Glomerular visceral epithelial cell (primary cell): ENCODE results near the gene TMEM164.

Experiments
- DNase-seq: peaks from one replicate; pipeline ENCODE4 v3.0.0-alpha.2; 2016; ENCODE audit errors: extremely low spot score

Gene TMEM164

GRCh38 chrX:110167952-110168451 lies 165.1 kb downstream of the TMEM164 start:
- peak; percentile 53 for DNase-seq

GRCh38 chrX:110168585-110168984 lies 165.7 kb downstream of the TMEM164 start:
- peak; percentile 39 for DNase-seq

GRCh38 chrX:110170029-110170428 lies 167.1 kb downstream of the TMEM164 start:
- no peak for DNase-seq

GRCh38 chrX:110171442-110171841 lies 168.5 kb downstream of the TMEM164 start:
- no peak for DNase-seq

GRCh38 chrX:110172215-110172614 lies 169.3 kb downstream of the TMEM164 start:
- no peak for DNase-seq

DNA sequence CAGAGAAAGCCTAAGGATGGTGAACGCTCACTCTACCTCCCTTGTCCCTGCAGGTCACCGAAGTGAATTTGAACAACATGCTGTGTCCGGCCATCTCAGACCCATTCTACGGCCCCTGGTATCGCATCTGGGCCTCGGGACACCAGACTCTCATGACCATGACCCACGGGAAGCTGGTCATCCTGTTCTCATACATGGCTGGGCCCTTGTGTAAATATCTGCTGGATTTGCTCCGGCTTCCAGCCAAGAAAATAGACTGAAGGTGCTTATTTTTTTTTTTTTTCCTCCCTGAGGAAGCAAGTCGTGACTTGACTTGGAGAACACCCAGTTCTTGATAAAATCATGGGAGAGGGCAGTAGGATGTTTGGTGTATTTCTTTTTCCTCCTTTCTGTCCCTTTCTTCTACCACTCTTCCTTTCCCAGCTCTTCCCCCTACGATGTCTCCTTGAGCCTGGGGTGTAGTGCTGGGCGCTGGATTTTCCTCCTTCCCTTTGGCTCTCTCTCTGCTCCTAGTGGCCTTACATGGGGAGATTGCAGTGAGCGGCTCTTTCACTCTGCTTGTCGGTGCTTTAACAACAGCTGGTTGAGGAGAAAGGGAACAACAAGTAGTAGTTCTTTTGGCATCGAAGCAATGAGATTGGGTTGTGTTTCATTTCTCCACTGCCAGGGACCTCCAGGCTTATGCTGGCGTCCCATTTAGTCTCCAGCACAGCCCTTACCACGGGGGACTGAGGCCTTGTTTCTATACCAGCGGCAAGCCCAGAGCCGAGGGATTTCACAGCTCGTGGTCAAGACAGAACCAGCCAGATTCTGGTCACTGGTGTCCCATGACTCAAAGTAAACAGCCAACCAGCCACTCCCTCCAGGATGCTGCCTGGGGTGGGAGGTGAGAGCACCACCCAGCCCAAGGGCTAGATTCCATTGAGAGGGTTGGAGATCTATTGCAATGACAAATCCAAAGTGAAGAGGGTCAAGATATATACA lies 170.6 kb downstream of the TMEM164 start:
- peak; percentile 16 for DNase-seq

DNA sequence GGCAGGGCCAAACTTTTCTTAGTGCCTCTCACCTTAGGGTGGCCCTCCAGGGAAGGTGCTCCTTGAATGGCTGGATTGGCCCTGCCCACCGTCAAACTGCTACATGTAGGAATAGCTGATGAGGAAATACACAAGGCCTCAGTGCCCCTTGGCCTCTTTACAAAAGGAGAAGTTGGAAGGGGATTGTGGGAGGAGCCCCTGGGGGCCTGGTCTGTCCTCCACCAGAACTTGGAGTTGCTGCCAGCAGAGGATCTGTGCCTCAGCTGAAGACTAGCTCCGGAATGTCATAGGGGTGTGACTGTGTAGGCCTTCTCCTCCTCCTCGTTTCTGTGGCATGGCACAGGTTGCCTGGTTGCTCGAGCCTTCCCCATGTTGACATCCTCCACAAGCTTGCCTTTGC lies 172.2 kb downstream of the TMEM164 start:
- no peak for DNase-seq

DNA sequence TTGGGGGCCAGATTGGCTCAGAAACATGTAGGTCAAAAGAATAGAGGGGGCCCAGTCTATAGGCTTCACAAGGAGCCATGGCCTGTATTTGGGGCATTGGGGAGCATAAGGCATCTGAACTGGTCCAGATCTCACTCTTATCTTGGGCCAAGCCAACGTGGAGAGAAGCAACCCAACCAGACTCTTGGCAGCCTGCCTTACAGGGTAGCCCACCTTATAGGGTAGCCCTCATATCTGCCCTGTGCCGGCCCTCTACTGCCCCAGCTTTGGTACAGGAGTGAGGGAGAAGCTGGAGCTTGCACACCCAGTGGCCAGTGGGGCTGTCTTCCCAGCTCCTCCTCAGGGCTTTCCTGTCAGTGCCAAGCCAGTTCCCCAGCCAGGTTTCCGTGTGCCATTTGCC lies 172.8 kb downstream of the TMEM164 start:
- DNase-seq, result no peak

GRCh38 chrX:110178179-110178865 lies 175.4 kb downstream of the TMEM164 start:
- no peak for DNase-seq

DNA sequence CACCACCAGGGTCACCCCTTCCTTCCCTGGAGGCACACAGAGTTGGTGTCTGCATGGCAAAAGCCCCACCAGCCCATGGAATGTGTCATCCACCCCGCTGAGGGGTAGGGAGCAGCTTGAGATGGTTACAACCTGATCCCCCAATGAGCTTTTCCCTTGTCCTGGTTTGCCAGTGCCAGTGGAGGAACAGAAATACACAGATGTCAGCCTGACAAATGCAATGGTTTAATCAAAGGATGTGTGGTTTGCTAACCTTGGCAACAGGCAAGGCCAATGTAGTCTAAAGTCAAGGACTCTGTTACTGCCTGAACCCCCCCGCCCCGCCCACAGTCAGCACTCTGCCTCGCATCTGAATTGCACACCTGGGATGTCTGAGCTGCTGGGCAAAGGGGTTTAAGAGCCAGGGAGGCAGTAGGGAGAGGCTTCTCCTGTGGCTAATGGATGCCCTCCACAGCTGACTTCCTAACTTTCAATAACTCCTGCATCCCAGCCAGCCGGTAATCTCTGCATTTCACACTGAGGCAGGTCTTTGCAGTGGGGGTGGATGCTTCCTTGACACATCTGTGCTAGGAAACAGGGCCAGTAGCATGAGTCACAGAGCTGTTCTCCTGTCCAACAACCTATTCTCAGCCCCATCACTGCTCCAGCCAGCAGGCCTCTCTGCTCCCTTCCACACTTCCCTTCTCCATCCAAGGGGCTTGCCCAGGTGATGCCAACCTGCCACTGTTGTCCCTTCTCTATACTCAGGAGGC lies 177.4 kb downstream of the TMEM164 start:
- peak; percentile 66 for DNase-seq

- DNase-seq, result peak; percentile 46
Observed at GRCh38 chrX:110180928-110181310, 178.0 kb downstream of the TMEM164 start.

DNA sequence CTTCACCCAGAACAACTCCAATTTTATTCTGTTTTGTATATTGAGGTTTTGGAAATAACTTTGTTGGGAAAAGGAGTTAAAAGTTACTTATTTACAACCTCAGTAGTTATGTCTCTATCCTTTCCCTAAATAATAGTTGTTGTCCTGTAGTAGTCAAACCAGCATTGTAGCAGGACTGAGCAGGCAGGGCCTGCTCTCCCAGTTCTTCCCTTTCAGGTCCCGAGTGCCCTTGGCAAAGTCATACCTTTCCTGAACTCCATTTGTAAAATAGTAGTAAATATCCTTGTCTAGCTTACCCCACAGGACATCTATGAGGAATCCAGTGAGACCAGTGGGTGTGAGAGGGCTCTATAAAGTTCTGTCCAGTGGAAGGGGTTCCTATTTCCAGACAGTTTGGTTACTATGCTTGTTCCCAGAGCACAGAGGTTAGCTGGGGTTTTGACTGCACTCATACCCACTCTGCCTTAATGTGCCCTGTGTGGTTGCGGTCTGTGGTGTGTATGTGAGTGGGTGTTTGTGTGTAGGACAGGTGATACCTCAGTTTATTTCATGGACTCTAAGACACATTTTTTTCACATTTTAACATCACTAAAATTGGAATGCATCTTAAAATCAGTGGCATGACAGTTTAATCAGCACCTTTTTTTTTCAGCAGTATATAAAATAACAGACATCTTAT lies 178.7 kb downstream of the TMEM164 start:
- DNase-seq, result no peak

DNA sequence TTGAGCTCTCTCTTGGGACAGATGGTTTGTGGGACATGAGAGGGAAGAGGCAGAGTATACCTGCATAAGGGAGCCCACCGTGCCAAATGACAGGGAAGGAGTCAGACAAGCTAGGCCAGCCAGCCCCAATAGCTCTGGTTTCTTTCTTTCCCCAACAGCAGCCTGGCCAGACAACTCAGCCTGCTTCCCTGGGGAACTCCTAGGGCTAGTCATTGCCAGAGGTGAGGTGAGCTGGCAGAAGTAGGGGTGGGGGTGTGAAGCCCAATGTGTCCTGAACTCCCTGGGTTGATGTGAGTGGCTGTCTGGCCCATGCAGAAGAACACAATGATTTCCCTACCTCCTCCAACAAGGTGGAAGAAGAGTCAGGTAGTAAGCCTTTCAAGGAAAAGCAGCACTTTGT lies 179.4 kb downstream of the TMEM164 start:
- peak; percentile 23 for DNase-seq

- DNase-seq, result no peak
Observed at GRCh38 chrX:110182865-110183264, 180.0 kb downstream of the TMEM164 start.

DNA sequence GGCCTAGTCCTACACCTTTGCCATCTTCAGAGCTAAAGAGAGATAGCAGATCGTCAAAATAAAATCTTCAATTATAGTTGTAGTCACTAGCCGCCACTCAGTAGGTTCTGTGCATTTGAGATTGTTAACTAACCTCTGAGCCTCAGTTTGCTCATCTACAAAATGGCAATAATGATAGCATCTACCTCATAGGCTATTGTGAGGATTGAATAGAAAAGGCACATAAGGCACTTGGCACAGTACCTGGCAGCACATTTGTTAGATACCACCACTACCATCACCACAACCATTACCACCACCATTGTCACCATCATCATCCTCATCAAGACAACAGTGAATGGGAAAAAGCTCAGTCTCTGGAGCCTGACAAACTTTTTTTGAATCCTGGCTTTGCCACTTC lies 180.4 kb downstream of the TMEM164 start:
- DNase-seq, result no peak

DNA sequence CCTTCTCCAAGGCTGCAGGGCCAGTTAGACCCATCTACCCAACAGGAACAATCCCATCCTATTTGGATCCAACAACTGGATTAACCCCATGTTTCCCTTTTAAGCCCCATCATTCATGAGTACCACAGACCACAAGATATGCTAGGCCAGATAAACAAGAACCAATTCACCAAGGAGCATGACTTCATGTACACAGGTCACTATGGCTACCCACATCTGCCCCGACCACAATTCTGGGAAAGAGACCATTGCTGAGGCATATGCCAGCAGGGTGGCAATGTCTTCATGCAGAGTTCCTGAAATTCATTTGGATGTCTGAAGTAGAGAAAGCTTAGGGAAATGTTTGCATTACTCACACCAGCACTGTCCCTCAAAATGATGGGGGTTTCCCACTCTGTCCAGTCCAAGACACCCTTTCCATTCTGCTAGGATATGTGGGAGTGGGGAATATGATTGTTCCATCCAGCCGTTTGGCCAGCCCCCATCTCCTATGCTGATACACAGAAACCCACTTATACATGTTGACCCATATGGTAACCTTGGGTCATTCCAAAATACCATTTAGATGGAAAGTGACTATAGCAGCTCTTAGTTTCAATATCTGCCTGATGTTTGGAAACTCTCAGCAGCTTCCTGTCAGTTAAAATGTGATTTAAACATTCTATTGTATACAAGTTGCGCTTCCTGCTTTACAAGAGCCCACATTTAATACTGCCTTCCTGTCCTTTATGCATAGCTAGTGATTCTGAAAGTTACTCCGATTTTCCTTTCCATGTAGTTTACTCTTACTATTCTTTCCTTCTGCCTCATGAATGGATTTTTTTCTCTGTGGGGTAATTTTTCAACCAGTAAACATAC lies 186.0 kb downstream of the TMEM164 start:
- peak; percentile 78 for DNase-seq

DNA sequence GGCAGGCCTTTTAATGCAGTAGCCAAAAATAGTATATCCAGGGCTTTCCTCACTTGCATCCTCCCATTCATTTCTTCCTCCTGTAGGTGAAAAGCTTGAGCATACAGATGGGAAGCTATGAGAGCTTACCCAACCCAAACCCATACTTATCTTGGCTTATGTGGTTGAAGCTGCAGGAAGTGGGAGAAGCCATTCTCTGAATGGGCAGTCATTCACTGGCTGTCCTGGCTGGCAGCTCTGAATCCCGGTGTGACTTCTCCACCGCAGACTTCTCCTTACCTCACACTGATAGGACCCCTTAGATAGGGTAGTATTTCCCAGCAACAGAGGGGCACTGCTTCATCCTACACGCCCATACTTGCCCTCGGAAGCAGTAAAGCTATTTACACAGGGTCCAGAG lies 189.6 kb downstream of the TMEM164 start:
- DNase-seq, result no peak

GRCh38 chrX:110194977-110195376 lies 192.1 kb downstream of the TMEM164 start:
- no peak for DNase-seq

GRCh38 chrX:110201799-110202198 lies 198.9 kb downstream of the TMEM164 start:
- DNase-seq, result no peak

GRCh38 chrX:110204986-110205385 lies 202.1 kb downstream of the TMEM164 start:
- DNase-seq, result peak; percentile 37
